ENCODE measurements around the gene MERTK.
"Not testable (repeated sequence)": the region's sequence is repeated elsewhere in the genome, so short reads cannot be mapped to it uniquely, and the experiment has no call there.

Gene MERTK

GRCh38 chr2:111946294-111947114 lies 48.1 kb downstream of the MERTK start:
- no peak for DNase-seq

GRCh38 chr2:111947219-111947618 lies 48.8 kb downstream of the MERTK start:
- no peak for DNase-seq

GRCh38 chr2:111948832-111949231 lies 50.4 kb downstream of the MERTK start:
- DNase-seq, result no peak

- DNase-seq, result no peak
These were observed 51.8 kb downstream of the MERTK start for GRCh38 chr2:111950236-111950635.

GRCh38 chr2:111951486-111951885 lies 53.1 kb downstream of the MERTK start:
- no peak for DNase-seq

GRCh38 chr2:111952871-111953452 lies 54.6 kb downstream of the MERTK start:
- no peak for DNase-seq

- no peak for DNase-seq
These were observed 56.4 kb downstream of the MERTK start for GRCh38 chr2:111954602-111955332.

GRCh38 chr2:111957872-111958354 lies 59.5 kb downstream of the MERTK start:
- DNase-seq, result no peak

GRCh38 chr2:111958901-111959300 lies 60.5 kb downstream of the MERTK start:
- DNase-seq, result no peak

GRCh38 chr2:111961663-111962062 lies 63.3 kb downstream of the MERTK start:
- no peak for DNase-seq

- DNase-seq, result not testable (repeated sequence)
These were observed 64.7 kb downstream of the MERTK start for GRCh38 chr2:111963086-111963485.

- not testable (repeated sequence) for DNase-seq
These were observed 65.1 kb downstream of the MERTK start for GRCh38 chr2:111963508-111963907.

GRCh38 chr2:111965062-111965461 lies 66.7 kb downstream of the MERTK start:
- DNase-seq, result no peak

GRCh38 chr2:111966241-111966640 lies 67.8 kb downstream of the MERTK start:
- DNase-seq, result no peak

GRCh38 chr2:111967018-111967417 lies 68.6 kb downstream of the MERTK start:
- no peak for DNase-seq

GRCh38 chr2:111970453-111970852 lies 72.0 kb downstream of the MERTK start:
- DNase-seq, result no peak

- DNase-seq, result no peak
These were observed 74.7 kb downstream of the MERTK start for GRCh38 chr2:111972955-111973565.

- DNase-seq, result no peak
These were observed 75.3 kb downstream of the MERTK start for GRCh38 chr2:111973701-111974100.

- DNase-seq, result no peak
These were observed 76.7 kb downstream of the MERTK start for GRCh38 chr2:111975053-111975552.

- DNase-seq, result no peak
These were observed 77.4 kb downstream of the MERTK start for GRCh38 chr2:111975819-111976218.

GRCh38 chr2:111977240-111977639 lies 78.8 kb downstream of the MERTK start:
- DNase-seq, result no peak

GRCh38 chr2:111978452-111979170 lies 80.2 kb downstream of the MERTK start:
- no peak for DNase-seq

Data from GDM1 (cell line).